EL (cell line): ENCODE data around the gene NCR3LG1.

Source experiments
- DNase-seq: peaks from one replicate; pipeline ENCODE4 v3.0.0-alpha.2; 2016

The NCR3LG1 gene

GRCh38 chr11:17375547-17375946 lies 23.9 kb downstream of the NCR3LG1 start:
- DNase-seq = no peak

- DNase-seq = no peak
Observed at GRCh38 chr11:17376493-17376892, 24.9 kb downstream of the NCR3LG1 start.

- DNase-seq = no peak
Observed at GRCh38 chr11:17378655-17379054, 27.1 kb downstream of the NCR3LG1 start.

GRCh38 chr11:17379383-17380180 lies 28.0 kb downstream of the NCR3LG1 start:
- no peak for DNase-seq

GRCh38 chr11:17381156-17381555 lies 29.6 kb downstream of the NCR3LG1 start:
- DNase-seq = peak; percentile 72

- peak; percentile 59 for DNase-seq
Observed at GRCh38 chr11:17382046-17382728, 30.6 kb downstream of the NCR3LG1 start.

- DNase-seq = no peak
Observed at GRCh38 chr11:17383461-17383860, 31.9 kb downstream of the NCR3LG1 start.

GRCh38 chr11:17384002-17384511 lies 32.5 kb downstream of the NCR3LG1 start:
- peak; percentile 77 for DNase-seq

GRCh38 chr11:17385492-17385891 lies 33.9 kb downstream of the NCR3LG1 start:
- no peak for DNase-seq

GRCh38 chr11:17385926-17386325 lies 34.3 kb downstream of the NCR3LG1 start:
- no peak for DNase-seq

GRCh38 chr11:17386331-17387084 lies 34.9 kb downstream of the NCR3LG1 start:
- peak; percentile 50 for DNase-seq

- DNase-seq = no peak
Observed at GRCh38 chr11:17387254-17387653, 35.7 kb downstream of the NCR3LG1 start.

- DNase-seq = no peak
Observed at GRCh38 chr11:17387811-17388210, 36.2 kb downstream of the NCR3LG1 start.

GRCh38 chr11:17388609-17389210 lies 37.1 kb downstream of the NCR3LG1 start, which contains the start of gene KCNJ11:
Gene KCNJ11, minus strand, starts transcription at chr11:17388659. Its CDS starts 568 bp downstream, at chr11:17388091.
- DNase-seq = no peak

GRCh38 chr11:17389211-17389956 lies 37.8 kb downstream of the NCR3LG1 start:
- peak; percentile 49 for DNase-seq

- DNase-seq = no peak
Observed at GRCh38 chr11:17389957-17390649, 38.5 kb downstream of the NCR3LG1 start.

GRCh38 chr11:17391493-17392355 lies 40.1 kb downstream of the NCR3LG1 start:
- DNase-seq = no peak

GRCh38 chr11:17392872-17393271 lies 41.3 kb downstream of the NCR3LG1 start:
- no peak for DNase-seq

GRCh38 chr11:17393472-17393871 lies 41.9 kb downstream of the NCR3LG1 start:
- no peak for DNase-seq

- no peak for DNase-seq
Observed at GRCh38 chr11:17394743-17395390, 43.3 kb downstream of the NCR3LG1 start.
